Activated T-cell treated with anti-CD3 and anti-CD28 coated beads for 4 hours (primary cell): ENCODE data around the gene USP12.
"Not testable (repeated sequence)": the region's sequence is repeated elsewhere in the genome, so short reads cannot be mapped to it uniquely, and the experiment has no call there.

Experiments
- DNase-seq: peaks from one replicate; pipeline ENCODE4 v3.0.0-alpha.2; 2020

The USP12 gene

GRCh38 chr13:27118428-27119054 is 53.1 kb downstream of the USP12 start:
- no peak for DNase-seq

- no peak for DNase-seq
Observed at GRCh38 chr13:27117952-27118351, 53.7 kb downstream of the USP12 start.

GRCh38 chr13:27117158-27117557 is 54.5 kb downstream of the USP12 start:
- DNase-seq, result no peak

GRCh38 chr13:27113436-27113835 is 58.2 kb downstream of the USP12 start:
- DNase-seq, result no peak

- no peak for DNase-seq
Observed at GRCh38 chr13:27112006-27112405, 59.6 kb downstream of the USP12 start.

GRCh38 chr13:27110056-27110746 is 61.4 kb downstream of the USP12 start:
- DNase-seq, result no peak

GRCh38 chr13:27106144-27106543 is 65.5 kb downstream of the USP12 start:
- DNase-seq, result no peak

- DNase-seq, result no peak
Observed at GRCh38 chr13:27104606-27105005, 67.0 kb downstream of the USP12 start.

- no peak for DNase-seq
Observed at GRCh38 chr13:27101847-27102246, 69.8 kb downstream of the USP12 start.

GRCh38 chr13:27101289-27101688 is 70.3 kb downstream of the USP12 start:
- no peak for DNase-seq

- DNase-seq, result no peak
Observed at GRCh38 chr13:27097691-27098090, 73.9 kb downstream of the USP12 start.

- DNase-seq, result no peak
Observed at GRCh38 chr13:27091451-27091850, 80.2 kb downstream of the USP12 start.

GRCh38 chr13:27088619-27089018 is 83.0 kb downstream of the USP12 start:
- DNase-seq, result no peak

- DNase-seq, result no peak
Observed at GRCh38 chr13:27086599-27087265, 84.9 kb downstream of the USP12 start.

- DNase-seq, result no peak
Observed at GRCh38 chr13:27083183-27083582, 88.4 kb downstream of the USP12 start.

- DNase-seq, result no peak
Observed at GRCh38 chr13:27081893-27082679, 89.5 kb downstream of the USP12 start.

- DNase-seq, result no peak
Observed at GRCh38 chr13:27080018-27080948, 91.3 kb downstream of the USP12 start.

- DNase-seq, result no peak
Observed at GRCh38 chr13:27079421-27079958, 92.1 kb downstream of the USP12 start.

- DNase-seq, result no peak
Observed at GRCh38 chr13:27077451-27077850, 94.2 kb downstream of the USP12 start.

- no peak for DNase-seq
Observed at GRCh38 chr13:27076421-27076820, 95.2 kb downstream of the USP12 start.

GRCh38 chr13:27073186-27073585 is 98.4 kb downstream of the USP12 start:
- no peak for DNase-seq

GRCh38 chr13:27066123-27066522 is 105.5 kb downstream of the USP12 start:
- DNase-seq, result not testable (repeated sequence)
